HepG2 (cell line): ENCODE data around the gene CENPP. TPM values are rescaled to one million over a fixed set of nuclear protein-coding genes. Genes with fewer than 3 reads are reported as not detected.

Experiments
- ARHGAP35 ChIP-seq: sonication (generic); formaldehyde crosslinking; IDR thresholded peaks from 2 replicates; pipeline ENCODE4 v1.9.0; 2022; ENCODE audit warnings: mild to moderate bottlenecking, inconsistent platforms, moderate library complexity, missing genetic modification reagents, borderline replicate concordance
- GZF1 ChIP-seq: sonication (generic); formaldehyde crosslinking; IDR thresholded peaks from 2 replicates; pipeline ENCODE4 v1.5.1; 2020; ENCODE audit warnings: mild to moderate bottlenecking, missing genetic modification reagents
- JUND ChIP-seq: sonication (generic); formaldehyde crosslinking; IDR thresholded peaks from 2 replicates; pipeline ENCODE4 v1.8.0; 2022; ENCODE audit warnings: mild to moderate bottlenecking, missing genetic modification reagents
- MATR3 ChIP-seq: sonication (generic); formaldehyde crosslinking; IDR thresholded peaks from 2 replicates; pipeline ENCODE4 v1.4.0; 2020; ENCODE audit warnings: missing genetic modification reagents
- PCBP2 ChIP-seq: fragments of 200-400 bp; formaldehyde crosslinking; optimal IDR thresholded peaks from 2 replicates; pipeline ENCODE3; 2018; ENCODE audit warnings: low read length, low read depth; ENCODE audit not compliant: poor library complexity, severe bottlenecking
- PLRG1 ChIP-seq: fragments of 450-650 bp; conservative IDR thresholded peaks from 2 replicates; pipeline ENCODE4 v1.6.1; 2016
- RBFOX2 ChIP-seq: fragments of 200-400 bp; formaldehyde crosslinking; IDR thresholded peaks from 2 replicates; pipeline ENCODE4 v1.6.1; 2017; ENCODE audit warnings: low read depth, mild to moderate bottlenecking, low read length
- SRF ChIP-seq: IDR thresholded peaks from 2 replicates; pipeline ENCODE4 v1.6.1; 2011; ENCODE audit warnings: mild to moderate bottlenecking, low read depth, low read length, moderate library complexity
- TBP ChIP-seq: sonication (generic); formaldehyde crosslinking; IDR thresholded peaks from 2 replicates; pipeline ENCODE4 v1.5.0; 2020; ENCODE audit warnings: missing genetic modification reagents
- U2AF2 ChIP-seq: fragments of 200-400 bp; formaldehyde crosslinking; IDR thresholded peaks from 2 replicates; pipeline ENCODE4 v1.6.1; 2017; ENCODE audit warnings: low read depth, mild to moderate bottlenecking, low read length
- ZNF10 ChIP-seq: sonication (generic); formaldehyde crosslinking; IDR thresholded peaks from 2 replicates; pipeline ENCODE4 v1.4.0; 2020; ENCODE audit warnings: mild to moderate bottlenecking, low read depth, missing genetic modification reagents, borderline replicate concordance
- ZNF253 ChIP-seq: sonication (generic); formaldehyde crosslinking; IDR thresholded peaks from 2 replicates; pipeline ENCODE4 v1.8.0; 2022; ENCODE audit warnings: mild to moderate bottlenecking, missing genetic modification reagents, borderline replicate concordance
- ZNF460 ChIP-seq: sonication (generic); formaldehyde crosslinking; IDR thresholded peaks from 2 replicates; pipeline ENCODE4 v1.5.1; 2020; ENCODE audit warnings: missing genetic modification reagents, mild to moderate bottlenecking, borderline replicate concordance
- ZNF510 ChIP-seq: sonication (generic); formaldehyde crosslinking; IDR thresholded peaks from 2 replicates; pipeline ENCODE4 v1.4.0; 2020; ENCODE audit warnings: low read depth, mild to moderate bottlenecking, missing genetic modification reagents
- ZNF713 ChIP-seq: sonication (generic); formaldehyde crosslinking; IDR thresholded peaks from 2 replicates; pipeline ENCODE4 v1.4.0; 2020; ENCODE audit warnings: mild to moderate bottlenecking, missing genetic modification reagents
- ZSCAN9 ChIP-seq: IDR thresholded peaks from 2 replicates; pipeline ENCODE4 v1.6.1; 2016; ENCODE audit warnings: borderline replicate concordance
- polyA plus RNA-seq, 8 experiments: library from polyadenylated mRNA; depleted of rRNA in 3 of 8; stranded (reverse) in 7 of 8; unstranded in 1 of 8; fragments of >200 nt; fragmentation: Illumina TruSeq in 4 of 8; extraction: Trizol in 4 of 8; gene quantifications; 2 replicates each; pipeline versions ENCODE4 v1.2.1 to v1.2.3, GENCODE V29; 2011 to 2016; ENCODE audit warnings: low read depth in 4 of 8, missing spikeins in 1 of 8, mixed read lengths in 1 of 8; ENCODE audit not compliant: insufficient read depth in 1 of 8
- total RNA-seq, 5 experiments: library from RNA; depleted of rRNA; stranded (reverse); fragments of >200 nt; fragmentation: Illumina TruSeq; extraction: Trizol; gene quantifications; 2 replicates each; pipeline ENCODE4 v1.2.3, GENCODE V29; 2016; ENCODE audit warnings: low read depth in 1 of 5
- TF ChIP-seq, protein P1 (sequence below): IDR thresholded peaks from 2 replicates; pipeline ENCODE4 v1.6.1; 2016; ENCODE audit warnings: low read depth, missing genetic modification reagents, missing compliant biosample characterization
- TF ChIP-seq, protein P2 (sequence below): IDR thresholded peaks from 2 replicates; pipeline ENCODE4 v1.6.1; 2012; ENCODE audit warnings: low read length, improper control_type of control experiment
- TF ChIP-seq, protein P3 (sequence below): IDR thresholded peaks from 2 replicates; pipeline ENCODE4 v1.6.1; 2016; ENCODE audit warnings: missing biosample characterization, missing genetic modification reagents, low read depth

The CENPP gene
- total and polyA plus RNA-seq, 2 of the 13 experiments (the other 11 are each of a cell fraction or from before 2014, with no cell fraction given) = 2.0 to 11.4 TPM

GRCh38 chr9:92293452-92294296 is 32.1 kb upstream of the CENPP start, which contains the start of gene IARS1 (continued):
- TF ChIP-seq, protein P1, sequence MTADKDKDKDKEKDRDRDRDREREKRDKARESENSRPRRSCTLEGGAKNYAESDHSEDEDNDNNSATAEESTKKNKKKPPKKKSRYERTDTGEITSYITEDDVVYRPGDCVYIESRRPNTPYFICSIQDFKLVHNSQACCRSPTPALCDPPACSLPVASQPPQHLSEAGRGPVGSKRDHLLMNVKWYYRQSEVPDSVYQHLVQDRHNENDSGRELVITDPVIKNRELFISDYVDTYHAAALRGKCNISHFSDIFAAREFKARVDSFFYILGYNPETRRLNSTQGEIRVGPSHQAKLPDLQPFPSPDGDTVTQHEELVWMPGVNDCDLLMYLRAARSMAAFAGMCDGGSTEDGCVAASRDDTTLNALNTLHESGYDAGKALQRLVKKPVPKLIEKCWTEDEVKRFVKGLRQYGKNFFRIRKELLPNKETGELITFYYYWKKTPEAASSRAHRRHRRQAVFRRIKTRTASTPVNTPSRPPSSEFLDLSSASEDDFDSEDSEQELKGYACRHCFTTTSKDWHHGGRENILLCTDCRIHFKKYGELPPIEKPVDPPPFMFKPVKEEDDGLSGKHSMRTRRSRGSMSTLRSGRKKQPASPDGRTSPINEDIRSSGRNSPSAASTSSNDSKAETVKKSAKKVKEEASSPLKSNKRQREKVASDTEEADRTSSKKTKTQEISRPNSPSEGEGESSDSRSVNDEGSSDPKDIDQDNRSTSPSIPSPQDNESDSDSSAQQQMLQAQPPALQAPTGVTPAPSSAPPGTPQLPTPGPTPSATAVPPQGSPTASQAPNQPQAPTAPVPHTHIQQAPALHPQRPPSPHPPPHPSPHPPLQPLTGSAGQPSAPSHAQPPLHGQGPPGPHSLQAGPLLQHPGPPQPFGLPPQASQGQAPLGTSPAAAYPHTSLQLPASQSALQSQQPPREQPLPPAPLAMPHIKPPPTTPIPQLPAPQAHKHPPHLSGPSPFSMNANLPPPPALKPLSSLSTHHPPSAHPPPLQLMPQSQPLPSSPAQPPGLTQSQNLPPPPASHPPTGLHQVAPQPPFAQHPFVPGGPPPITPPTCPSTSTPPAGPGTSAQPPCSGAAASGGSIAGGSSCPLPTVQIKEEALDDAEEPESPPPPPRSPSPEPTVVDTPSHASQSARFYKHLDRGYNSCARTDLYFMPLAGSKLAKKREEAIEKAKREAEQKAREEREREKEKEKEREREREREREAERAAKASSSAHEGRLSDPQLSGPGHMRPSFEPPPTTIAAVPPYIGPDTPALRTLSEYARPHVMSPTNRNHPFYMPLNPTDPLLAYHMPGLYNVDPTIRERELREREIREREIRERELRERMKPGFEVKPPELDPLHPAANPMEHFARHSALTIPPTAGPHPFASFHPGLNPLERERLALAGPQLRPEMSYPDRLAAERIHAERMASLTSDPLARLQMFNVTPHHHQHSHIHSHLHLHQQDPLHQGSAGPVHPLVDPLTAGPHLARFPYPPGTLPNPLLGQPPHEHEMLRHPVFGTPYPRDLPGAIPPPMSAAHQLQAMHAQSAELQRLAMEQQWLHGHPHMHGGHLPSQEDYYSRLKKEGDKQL (CRISPR knock-in tag) = no peak
- TF ChIP-seq U2AF2 (no peak), ZNF253 (no peak; the same call in 1 of the 2 replicates), ZNF10 (CRISPR knock-in tag) (no peak), PCBP2 (no peak), RBFOX2 (peak; percentile 96), TBP (CRISPR knock-in tag) (no peak), ZNF713 (CRISPR knock-in tag) (no peak), ARHGAP35 (CRISPR knock-in tag) (peak; percentile 93), ZSCAN9 (peak; percentile 83; the same call in 1 of the 2 replicates), PLRG1 (no peak), MATR3 (CRISPR knock-in tag) (no peak), JUND (CRISPR knock-in tag) (peak; percentile 81; the same call in 1 of the 2 replicates), ZNF510 (peak; percentile 75; the same call in 1 of the 2 replicates), SRF (no peak), GZF1 (CRISPR knock-in tag) (0 out of 2 replicates have a peak, but pooled peaks have one; percentile 60), ZNF460 (CRISPR knock-in tag) (no peak)
- TF ChIP-seq, protein P2, sequence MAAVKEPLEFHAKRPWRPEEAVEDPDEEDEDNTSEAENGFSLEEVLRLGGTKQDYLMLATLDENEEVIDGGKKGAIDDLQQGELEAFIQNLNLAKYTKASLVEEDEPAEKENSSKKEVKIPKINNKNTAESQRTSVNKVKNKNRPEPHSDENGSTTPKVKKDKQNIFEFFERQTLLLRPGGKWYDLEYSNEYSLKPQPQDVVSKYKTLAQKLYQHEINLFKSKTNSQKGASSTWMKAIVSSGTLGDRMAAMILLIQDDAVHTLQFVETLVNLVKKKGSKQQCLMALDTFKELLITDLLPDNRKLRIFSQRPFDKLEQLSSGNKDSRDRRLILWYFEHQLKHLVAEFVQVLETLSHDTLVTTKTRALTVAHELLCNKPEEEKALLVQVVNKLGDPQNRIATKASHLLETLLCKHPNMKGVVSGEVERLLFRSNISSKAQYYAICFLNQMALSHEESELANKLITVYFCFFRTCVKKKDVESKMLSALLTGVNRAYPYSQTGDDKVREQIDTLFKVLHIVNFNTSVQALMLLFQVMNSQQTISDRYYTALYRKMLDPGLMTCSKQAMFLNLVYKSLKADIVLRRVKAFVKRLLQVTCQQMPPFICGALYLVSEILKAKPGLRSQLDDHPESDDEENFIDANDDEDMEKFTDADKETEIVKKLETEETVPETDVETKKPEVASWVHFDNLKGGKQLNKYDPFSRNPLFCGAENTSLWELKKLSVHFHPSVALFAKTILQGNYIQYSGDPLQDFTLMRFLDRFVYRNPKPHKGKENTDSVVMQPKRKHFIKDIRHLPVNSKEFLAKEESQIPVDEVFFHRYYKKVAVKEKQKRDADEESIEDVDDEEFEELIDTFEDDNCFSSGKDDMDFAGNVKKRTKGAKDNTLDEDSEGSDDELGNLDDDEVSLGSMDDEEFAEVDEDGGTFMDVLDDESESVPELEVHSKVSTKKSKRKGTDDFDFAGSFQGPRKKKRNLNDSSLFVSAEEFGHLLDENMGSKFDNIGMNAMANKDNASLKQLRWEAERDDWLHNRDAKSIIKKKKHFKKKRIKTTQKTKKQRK = no peak
- TF ChIP-seq, protein P3, sequence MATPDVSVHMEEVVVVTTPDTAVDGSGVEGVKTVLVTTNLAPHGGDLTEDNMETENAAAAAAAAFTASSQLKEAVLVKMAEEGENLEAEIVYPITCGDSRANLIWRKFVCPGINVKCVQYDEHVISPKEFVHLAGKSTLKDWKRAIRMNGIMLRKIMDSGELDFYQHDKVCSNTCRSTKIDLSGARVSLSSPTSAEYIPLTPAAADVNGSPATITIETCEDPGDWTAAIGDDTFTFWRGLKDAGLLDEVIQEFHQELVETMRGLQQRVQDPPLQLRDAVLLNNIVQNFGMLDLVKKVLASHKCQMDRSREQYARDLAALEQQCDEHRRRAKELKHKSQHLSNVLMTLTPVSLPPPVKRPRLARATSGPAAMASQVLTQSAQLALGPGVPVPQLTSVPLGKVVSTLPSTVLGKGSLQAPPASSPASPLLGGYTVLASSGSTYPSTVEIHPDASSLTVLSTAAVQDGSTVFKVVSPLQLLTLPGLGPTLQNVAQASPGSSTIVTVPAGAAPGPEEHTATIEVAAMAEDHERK (CRISPR knock-in tag) = peak; percentile 76
